Measurements from ENCODE around the gene YEATS4.

YEATS4 gene

DNA sequence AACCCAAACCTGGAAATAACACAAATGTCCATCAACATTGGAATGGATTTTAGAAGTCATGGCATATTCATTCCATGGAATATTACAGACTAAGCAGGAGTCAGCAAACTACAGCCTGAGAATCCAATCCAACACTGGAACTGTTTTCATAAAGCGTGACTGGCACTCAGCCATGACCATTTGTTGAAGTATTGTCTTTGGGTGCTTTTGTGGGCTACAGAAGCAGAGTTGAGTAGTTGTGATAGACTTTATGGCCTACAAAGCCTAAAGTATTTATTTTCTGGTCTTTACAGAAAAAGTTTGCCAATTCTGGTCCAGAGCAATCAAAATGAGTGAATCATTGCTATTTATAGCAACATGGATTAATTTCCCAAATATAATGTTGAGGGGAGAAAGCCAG is 76.1 kb downstream of the YEATS4 start:
- DNase-seq: no peak

DNA sequence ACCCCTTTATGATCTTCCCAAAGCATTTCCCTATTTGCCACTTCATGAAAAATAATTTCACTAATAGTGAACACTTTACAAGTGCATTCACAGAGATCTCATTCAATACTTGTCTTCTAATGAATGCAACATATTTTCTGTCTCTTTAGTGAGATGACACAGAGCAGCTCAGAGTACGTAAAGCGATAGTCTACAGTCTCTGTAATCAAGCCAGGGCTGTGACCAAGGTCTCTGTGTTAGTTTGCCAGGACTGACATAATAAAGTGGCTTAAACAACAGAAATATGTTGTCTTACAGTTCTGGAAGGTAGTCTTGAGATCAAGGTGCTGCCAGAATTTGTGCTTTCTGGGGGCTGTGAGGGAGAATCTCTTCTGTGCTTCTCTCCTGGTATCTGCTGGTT is 77.5 kb downstream of the YEATS4 start:
- no peak for DNase-seq

DNA sequence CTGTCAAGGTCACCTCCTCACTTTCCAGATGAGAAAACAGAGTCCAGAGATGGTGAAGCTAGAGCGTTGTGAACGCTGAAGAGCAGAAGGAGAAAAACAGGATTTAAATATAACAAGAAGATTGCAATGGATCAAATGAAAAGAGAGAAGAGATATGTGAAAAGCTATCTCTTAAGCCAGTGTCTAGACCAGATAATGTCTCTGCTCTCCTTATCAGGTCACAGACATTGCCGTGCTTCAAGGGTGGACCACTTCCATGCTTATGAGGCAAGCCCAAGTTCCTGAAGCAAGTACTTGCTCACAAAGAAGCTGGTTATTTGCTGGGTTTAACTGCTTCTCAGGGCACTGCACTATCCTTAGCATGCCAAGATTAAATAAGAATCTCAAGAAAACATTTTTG is 79.0 kb downstream of the YEATS4 start:
- no peak for DNase-seq

DNA sequence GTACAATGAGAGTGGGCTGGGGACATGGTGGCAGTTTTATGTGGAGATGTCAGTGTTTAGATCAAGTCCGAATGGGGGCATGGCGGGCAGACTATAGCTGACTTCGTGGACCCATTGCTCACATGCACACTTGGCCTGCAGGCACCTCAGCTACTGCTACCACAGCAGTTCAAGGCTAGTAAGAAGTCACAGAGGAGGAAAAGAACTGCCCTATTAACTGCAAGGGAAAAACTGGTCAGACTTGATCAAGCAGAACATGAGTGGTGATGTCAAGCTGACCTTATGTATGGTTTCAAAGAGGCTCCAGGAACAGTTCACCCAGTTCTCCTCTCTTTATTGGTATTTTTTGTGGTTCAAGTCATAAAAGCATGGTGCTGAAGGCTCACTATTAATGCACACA is 80.5 kb downstream of the YEATS4 start:
- no peak for DNase-seq
